MCF 10A (cell line): ENCODE results near the gene CD6. TPM values are rescaled to one million over a fixed set of nuclear protein-coding genes. Genes with fewer than 3 reads are reported as not detected.

Source experiments
- BruUV-seq: library from RNA; stranded (reverse); fragments of 400-500 nt; replicated peaks from 2 replicates; lab custom pipeline; 2021; lab: Mats Ljungman, UMichigan
- CTCF ChIA-PET: fragments of 300-600 bp; sonication (Branson Sonifier 250); formaldehyde crosslinking; extraction: SDS; loops from one replicate; lab custom pipeline; 2021; ENCODE audit warnings: antibody characterized with exemption, inconsistent platforms; lab: Yijun Ruan, JAX
- POLR2A ChIA-PET: fragments of 300-600, 350-650 bp; sonication (Branson Sonifier 250); formaldehyde crosslinking; extraction: SDS; loops from one replicate; lab custom pipeline; 2020; ENCODE audit warnings: antibody characterized with exemption, inconsistent platforms; lab: Yijun Ruan, JAX
- DNase-seq: peaks from one replicate; pipeline ENCODE4 v3.0.0-alpha.2; 2018; ENCODE audit not compliant: unreplicated experiment
- H3K27ac Mint-ChIP-seq: one replicate; pipeline ENCODE4 v1.8.0; 2022; ENCODE audit warnings: mild to moderate bottlenecking, low read depth, mixed read lengths; ENCODE audit not compliant: unreplicated experiment
- H3K27me3 Mint-ChIP-seq: one replicate; pipeline ENCODE4 v1.8.0; 2022; ENCODE audit warnings: mixed read lengths; ENCODE audit not compliant: insufficient read depth, unreplicated experiment
- H3K36me3 Mint-ChIP-seq: one replicate; pipeline ENCODE4 v1.8.0; 2022; ENCODE audit warnings: mild to moderate bottlenecking, moderate library complexity, mixed read lengths; ENCODE audit not compliant: insufficient read depth, unreplicated experiment
- H3K4me1 Mint-ChIP-seq: one replicate; pipeline ENCODE4 v1.8.0; 2022; ENCODE audit warnings: mixed read lengths; ENCODE audit not compliant: insufficient read depth, unreplicated experiment
- H3K4me3 Mint-ChIP-seq: one replicate; pipeline ENCODE4 v1.8.0; 2022; ENCODE audit warnings: mild to moderate bottlenecking, moderate library complexity, mixed read lengths; ENCODE audit not compliant: unreplicated experiment
- H3K9me3 Mint-ChIP-seq: one replicate; pipeline ENCODE4 v1.8.0; 2022; ENCODE audit warnings: mixed read lengths; ENCODE audit not compliant: unreplicated experiment
- intact Hi-C: fragments of 100-400 bp; cut with micrococcal nuclease; formaldehyde crosslinking; loops from 2 replicates; pipeline ENCODE4 v1.14.1; 2022
- total RNA-seq: library from RNA; stranded (reverse); gene quantifications from 2 replicates; pipeline ENCODE4 v1.2.3, GENCODE V29; 2022
- TF ChIP-seq, protein P1 (sequence below): fragments of 200-600 bp; IDR thresholded peaks from one replicate; pipeline ENCODE4 v1.8.0; 2022; ENCODE audit warnings: antibody characterized with exemption, mild to moderate bottlenecking; ENCODE audit not compliant: unreplicated experiment

Gene CD6
- total RNA-seq, 1 experiment from 2014 or later, result not detected

DNA sequence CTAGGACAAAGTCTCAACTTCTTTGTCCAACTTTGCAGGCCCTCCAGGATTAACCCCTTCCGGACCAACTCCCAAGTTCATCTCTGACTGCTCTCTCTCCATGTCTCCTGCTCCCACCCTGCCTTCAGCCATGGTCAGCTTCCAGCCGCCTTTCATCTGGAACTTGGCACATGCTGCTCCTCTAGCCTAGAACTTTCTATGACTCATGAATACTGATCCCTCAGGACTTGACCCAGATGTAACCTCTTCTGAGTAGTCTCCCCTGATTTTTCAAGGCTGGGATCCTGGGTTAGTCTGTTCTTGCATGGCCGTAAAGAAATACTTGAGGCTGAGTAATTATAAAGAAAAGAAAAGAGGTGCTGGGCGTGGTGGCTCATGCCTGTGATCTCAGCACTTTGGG lies 14.3 kb upstream of the CD6 start:
- Mint-ChIP-seq H3K27me3 (peaks cover 12% of the 10 kb centered on the region), H3K36me3 (no peaks in the 10 kb centered on the region), H3K4me3 (no peak overlapping the region), H3K27ac (no peak overlapping the region), H3K9me3 (no peaks in the 10 kb centered on the region), H3K4me1 (peaks cover 6% of the 10 kb centered on the region)
- POLR2A ChIA-PET, result no interaction called here
- TF ChIP-seq, protein P1, sequence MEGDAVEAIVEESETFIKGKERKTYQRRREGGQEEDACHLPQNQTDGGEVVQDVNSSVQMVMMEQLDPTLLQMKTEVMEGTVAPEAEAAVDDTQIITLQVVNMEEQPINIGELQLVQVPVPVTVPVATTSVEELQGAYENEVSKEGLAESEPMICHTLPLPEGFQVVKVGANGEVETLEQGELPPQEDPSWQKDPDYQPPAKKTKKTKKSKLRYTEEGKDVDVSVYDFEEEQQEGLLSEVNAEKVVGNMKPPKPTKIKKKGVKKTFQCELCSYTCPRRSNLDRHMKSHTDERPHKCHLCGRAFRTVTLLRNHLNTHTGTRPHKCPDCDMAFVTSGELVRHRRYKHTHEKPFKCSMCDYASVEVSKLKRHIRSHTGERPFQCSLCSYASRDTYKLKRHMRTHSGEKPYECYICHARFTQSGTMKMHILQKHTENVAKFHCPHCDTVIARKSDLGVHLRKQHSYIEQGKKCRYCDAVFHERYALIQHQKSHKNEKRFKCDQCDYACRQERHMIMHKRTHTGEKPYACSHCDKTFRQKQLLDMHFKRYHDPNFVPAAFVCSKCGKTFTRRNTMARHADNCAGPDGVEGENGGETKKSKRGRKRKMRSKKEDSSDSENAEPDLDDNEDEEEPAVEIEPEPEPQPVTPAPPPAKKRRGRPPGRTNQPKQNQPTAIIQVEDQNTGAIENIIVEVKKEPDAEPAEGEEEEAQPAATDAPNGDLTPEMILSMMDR, result no peak
- CTCF ChIA-PET, result interaction anchor here (0.6 kb wide), 1 partner anchor 17 kb away, joined by 3 read pairs; no protein-coding TSS in a partner anchor
- BruUV-seq, result no TSS peak
- intact Hi-C loops, result no loop called here
- DNase-seq, result peak; percentile 35

DNA sequence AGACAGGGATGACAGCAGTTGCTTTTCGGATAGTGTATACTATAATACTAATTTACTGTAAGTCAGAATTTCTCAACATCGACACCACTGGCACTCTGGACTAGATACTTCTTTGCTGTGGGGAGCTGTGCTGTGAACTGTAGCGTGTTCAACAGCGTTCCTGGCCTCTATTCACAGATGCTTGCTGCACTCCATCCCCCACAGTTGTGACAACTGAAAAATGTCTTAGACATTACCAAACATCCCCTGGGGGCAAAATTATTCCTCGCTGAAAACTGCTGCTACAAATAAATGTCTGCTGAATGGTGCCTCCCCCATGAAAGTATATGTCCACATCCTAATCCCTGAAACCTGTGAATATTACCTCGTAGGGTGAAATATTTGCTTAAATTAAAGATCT lies 12.0 kb upstream of the CD6 start:
- ChIA-PET POLR2A (interaction anchor here (1.0 kb wide), 1 partner anchor 10 kb away, joined by 3 read pairs; no protein-coding TSS in a partner anchor), CTCF (interaction anchor here (0.6 to 0.9 kb wide), 3 partner anchors 8 to 15 kb away, joined by 3 read pairs; no protein-coding TSS in a partner anchor)
- no peak for DNase-seq
- peaks cover 12% of the 10 kb centered on the region for H3K27me3 Mint-ChIP-seq
- no peak overlapping the region for H3K4me3 Mint-ChIP-seq
- BruUV-seq, result no TSS peak
- no peaks in the 10 kb centered on the region for H3K4me1 Mint-ChIP-seq
- intact Hi-C loops, result no loop called here
- no peak overlapping the region for H3K27ac Mint-ChIP-seq
- no peaks in the 10 kb centered on the region for H3K36me3 Mint-ChIP-seq
- TF ChIP-seq, protein P1, result no peak
- no peaks in the 10 kb centered on the region for H3K9me3 Mint-ChIP-seq

DNA sequence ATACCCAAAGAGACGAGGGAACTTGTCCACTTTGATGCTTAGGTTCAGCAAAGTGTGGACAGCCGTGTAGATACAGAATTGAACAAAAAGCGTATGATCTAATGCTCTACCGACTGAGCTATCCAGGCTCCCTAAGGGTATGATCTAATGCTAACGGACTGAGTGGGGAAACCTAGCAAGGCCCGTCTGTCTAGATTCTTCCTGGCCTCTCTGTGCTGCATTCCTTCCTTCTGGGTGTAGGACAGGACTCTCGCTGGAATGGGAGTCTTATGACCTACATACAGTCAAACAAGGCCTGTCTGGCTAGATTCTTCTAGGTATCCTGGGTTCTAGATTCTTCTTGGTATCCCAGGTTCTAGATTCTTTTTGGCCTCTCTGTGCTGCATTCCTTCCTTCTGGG lies 11.1 kb upstream of the CD6 start:
- Mint-ChIP-seq H3K36me3 (no peaks in the 10 kb centered on the region), H3K4me1 (no peaks in the 10 kb centered on the region), H3K9me3 (no peaks in the 10 kb centered on the region), H3K27me3 (peaks cover 12% of the 10 kb centered on the region), H3K27ac (no peak overlapping the region), H3K4me3 (no peak overlapping the region)
- CTCF ChIA-PET, result interaction anchor here (0.9 kb wide), 1 partner anchor 16 kb away, joined by 3 read pairs; no protein-coding TSS in a partner anchor
- no peak for DNase-seq
- intact Hi-C loops, result no loop called here
- TF ChIP-seq, protein P1, result no peak
- POLR2A ChIA-PET, result no interaction called here
- no TSS peak for BruUV-seq

DNA sequence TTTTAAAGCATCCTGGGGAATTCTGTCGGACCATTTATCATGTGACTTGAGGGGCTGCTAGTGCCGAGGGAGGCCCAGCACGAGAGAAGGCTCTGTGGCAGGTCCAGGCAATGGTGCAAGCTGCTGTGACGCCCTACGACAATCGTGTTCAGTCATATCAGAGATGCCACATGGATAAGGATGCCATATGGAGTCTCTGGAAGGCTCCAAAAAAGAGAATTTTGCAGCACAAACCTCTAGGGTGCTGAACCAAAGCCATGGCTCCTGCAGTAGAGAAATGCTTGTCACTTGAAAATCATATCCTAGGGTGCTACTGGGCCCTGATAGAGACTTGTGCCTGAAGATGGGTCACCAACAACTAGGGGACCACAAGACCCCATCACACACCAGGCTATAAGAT lies 6.7 kb upstream of the CD6 start:
- ChIA-PET CTCF (interaction anchor here (0.8 to 2.3 kb wide), 4 partner anchors 10 to 700 kb away, joined by 3 to 11 read pairs (median 4); no protein-coding TSS in a partner anchor), POLR2A (no interaction called here)
- TF ChIP-seq, protein P1, result no peak
- H3K4me3 Mint-ChIP-seq, result no peak overlapping the region
- intact Hi-C loops, result no loop called here
- H3K27me3 Mint-ChIP-seq, result peaks cover 12% of the 10 kb centered on the region
- peaks cover 16% of the 10 kb centered on the region for H3K9me3 Mint-ChIP-seq
- no peak overlapping the region for H3K27ac Mint-ChIP-seq
- no peaks in the 10 kb centered on the region for H3K4me1 Mint-ChIP-seq
- no peak for DNase-seq
- no peaks in the 10 kb centered on the region for H3K36me3 Mint-ChIP-seq
- no TSS peak for BruUV-seq
